Measurements from ENCODE around the gene STKLD1. TPM values are rescaled to one million over a fixed set of nuclear protein-coding genes. Genes with fewer than 3 reads are reported as not detected.

The STKLD1 gene
- total and polyA plus RNA-seq, 9 of the 15 experiments (the other 6 are each of a cell fraction or from before 2014, with no cell fraction given), result 0.10 to 0.65 (median 0.33) TPM; not detected in 2

DNA sequence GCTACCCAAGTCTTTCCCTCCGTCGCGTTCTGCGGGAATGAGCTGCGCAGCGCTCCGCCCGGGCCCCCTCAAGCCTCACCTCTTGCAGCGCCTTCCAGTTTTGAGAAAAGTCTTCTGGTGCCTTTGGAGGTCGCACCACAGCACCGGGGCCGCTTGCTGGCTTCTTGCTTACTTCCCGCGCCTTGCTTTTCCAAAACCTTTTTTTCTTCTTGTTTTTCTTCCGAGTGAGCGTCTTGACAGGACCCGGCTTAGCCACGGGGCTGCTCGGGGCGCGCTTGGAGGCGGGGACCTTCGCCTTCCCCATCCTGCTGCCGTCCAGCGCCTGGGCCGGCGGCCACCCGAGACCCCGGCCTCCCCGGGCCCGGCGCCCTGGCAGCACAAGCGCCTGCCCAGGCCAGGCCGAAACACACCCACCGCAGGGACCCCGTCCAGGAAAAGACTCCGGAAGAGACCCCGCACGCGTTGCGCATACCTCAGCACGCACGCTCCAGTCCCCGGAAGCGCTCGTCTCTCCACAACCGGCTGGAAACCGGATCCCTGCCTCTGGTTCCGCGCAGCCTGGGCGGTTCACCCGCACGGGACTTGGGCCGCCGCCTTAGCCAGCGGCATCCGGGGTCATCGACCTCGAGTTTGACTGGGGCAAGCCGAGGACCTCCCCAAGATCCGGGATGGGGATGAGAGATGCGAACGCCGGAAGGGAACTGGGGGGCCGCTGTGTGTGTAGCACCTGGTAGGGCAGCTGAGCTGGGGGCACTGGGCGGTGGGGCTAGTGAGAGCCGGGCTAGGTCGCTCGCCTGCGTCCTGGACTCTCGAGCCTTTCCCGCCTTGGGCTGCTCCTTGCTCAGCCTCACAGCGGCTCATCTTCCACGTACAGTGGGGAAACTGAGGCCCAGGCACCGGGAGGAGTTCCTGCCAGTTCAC, 41.6 kb downstream of the STKLD1 start, which contains the start of gene REXO4 (continued):
- peak; percentile 73; the same call in 1 of the 2 replicates for TF ChIP-seq CREB3 (tag; conservative IDR thresholded peaks at IDR 0.05; ENCODE audit: low read depth)
- peak; percentile 89 for TF ChIP-seq ATF7 (IDR thresholded peaks at IDR 0.05)
- TF ChIP-seq HMGXB4 (CRISPR knock-in tag; IDR thresholded peaks at IDR 0.05), result no peak; the same call in none of the 2 replicates
- TF ChIP-seq HDAC2 (IDR thresholded peaks at IDR 0.05), result peak; percentile 89
- no peak for TF ChIP-seq SMARCC2 (IDR thresholded peaks at IDR 0.05; ENCODE audit: low read depth)
- TF ChIP-seq HNRNPUL1 (IDR thresholded peaks at IDR 0.05; ENCODE audit: low read length), result no peak
- no peak for TF ChIP-seq POU5F1 (IDR thresholded peaks at IDR 0.05; ENCODE audit: borderline replicate concordance, low read depth, low read length, partially characterized antibody)
- peak; percentile 98 for TF ChIP-seq XRCC5 (IDR thresholded peaks at IDR 0.05; ENCODE audit: low read depth, low read length)
- TF ChIP-seq PCBP2 (IDR thresholded peaks at IDR 0.05; ENCODE audit: low read depth, low read length, poor library complexity, severe bottlenecking), result no peak
- no peak; the same call in 1 of the 2 replicates for TF ChIP-seq ILF3 (IDR thresholded peaks at IDR 0.05; ENCODE audit: borderline replicate concordance)
- no peak for TF ChIP-seq USF2 (CRISPR knock-in tag; IDR thresholded peaks at IDR 0.05)
- no peak for TF ChIP-seq ZNF146 (CRISPR knock-in tag; IDR thresholded peaks at IDR 0.05; ENCODE audit: unreplicated experiment)
- TF ChIP-seq ZNF785 (CRISPR knock-in tag; IDR thresholded peaks at IDR 0.05), result no peak
- TF ChIP-seq RFX7 (CRISPR knock-in tag; IDR thresholded peaks at IDR 0.05), result no peak
- TF ChIP-seq GTF2F1 (IDR thresholded peaks at IDR 0.05; ENCODE audit: low read depth, low read length), result no peak; the same call in 1 of the 2 replicates
- TF ChIP-seq, protein P1, sequence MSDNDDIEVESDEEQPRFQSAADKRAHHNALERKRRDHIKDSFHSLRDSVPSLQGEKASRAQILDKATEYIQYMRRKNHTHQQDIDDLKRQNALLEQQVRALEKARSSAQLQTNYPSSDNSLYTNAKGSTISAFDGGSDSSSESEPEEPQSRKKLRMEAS (CRISPR knock-in tag; IDR thresholded peaks at IDR 0.05), result peak; percentile 89
- no peak for TF ChIP-seq FUS (optimal IDR thresholded peaks at IDR 0.05; ENCODE audit: low read depth, low read length)
- TF ChIP-seq EHMT2 (IDR thresholded peaks at IDR 0.05), result peak; percentile 54; the same call in 1 of the 2 replicates
- peak; percentile 78 for TF ChIP-seq NFIC (IDR thresholded peaks at IDR 0.05)
- TF ChIP-seq, protein P2, sequence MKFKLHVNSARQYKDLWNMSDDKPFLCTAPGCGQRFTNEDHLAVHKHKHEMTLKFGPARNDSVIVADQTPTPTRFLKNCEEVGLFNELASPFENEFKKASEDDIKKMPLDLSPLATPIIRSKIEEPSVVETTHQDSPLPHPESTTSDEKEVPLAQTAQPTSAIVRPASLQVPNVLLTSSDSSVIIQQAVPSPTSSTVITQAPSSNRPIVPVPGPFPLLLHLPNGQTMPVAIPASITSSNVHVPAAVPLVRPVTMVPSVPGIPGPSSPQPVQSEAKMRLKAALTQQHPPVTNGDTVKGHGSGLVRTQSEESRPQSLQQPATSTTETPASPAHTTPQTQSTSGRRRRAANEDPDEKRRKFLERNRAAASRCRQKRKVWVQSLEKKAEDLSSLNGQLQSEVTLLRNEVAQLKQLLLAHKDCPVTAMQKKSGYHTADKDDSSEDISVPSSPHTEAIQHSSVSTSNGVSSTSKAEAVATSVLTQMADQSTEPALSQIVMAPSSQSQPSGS (CRISPR knock-in tag; IDR thresholded peaks at IDR 0.05), result no peak
- no peak for TF ChIP-seq THRB (CRISPR knock-in tag; conservative IDR thresholded peaks at IDR 0.05)

Measured in K562 (cell line).